ENCODE measurements around the gene PUM1. TPM values are rescaled to one million over a fixed set of nuclear protein-coding genes. Genes with fewer than 3 reads are reported as not detected.

The PUM1 gene
- total RNA-seq, 2 donors from 2014 or later = 207 to 210 TPM

GRCh38 chr1:30901798-30902581, 163.5 kb downstream of the PUM1 start:
- Mint-ChIP-seq H3K27me3 (ENCODE audit: insufficient read depth) (no peaks in the 10 kb centered on the region), H3K4me3 (no peak overlapping the region), H3K36me3 (ENCODE audit: low read depth) (peaks cover 3% of the 10 kb centered on the region), H3K4me1 (peaks cover 34% of the 10 kb centered on the region), H3K27ac (peak overlapping the region; percentile 30), H3K9me3 (no peaks in the 10 kb centered on the region)
- Histone ChIP-seq H3K36me3 (ENCODE audit: control insufficient read depth, insufficient read depth, low read length) (no peaks in the 10 kb centered on the region), H3K27me3 (ENCODE audit: control insufficient read depth, insufficient read depth, low read length, poor library complexity, severe bottlenecking) (no peaks in the 10 kb centered on the region), H3K9me3 (ENCODE audit: control insufficient read depth, low read length) (no peaks in the 10 kb centered on the region), H3K4me1 (ENCODE audit: control insufficient read depth, insufficient read depth, low read length) (peaks cover 4% of the 10 kb centered on the region), H3K9ac (ENCODE audit: extremely low read depth, low read length, poor library complexity, severe bottlenecking) (no peak overlapping the region), H3K4me3 (ENCODE audit: low read length) (no peak overlapping the region), H3K27ac (ENCODE audit: low read depth, low read length) (no peak overlapping the region)
- no peak for DNase-seq
- TF ChIP-seq, protein P1, sequence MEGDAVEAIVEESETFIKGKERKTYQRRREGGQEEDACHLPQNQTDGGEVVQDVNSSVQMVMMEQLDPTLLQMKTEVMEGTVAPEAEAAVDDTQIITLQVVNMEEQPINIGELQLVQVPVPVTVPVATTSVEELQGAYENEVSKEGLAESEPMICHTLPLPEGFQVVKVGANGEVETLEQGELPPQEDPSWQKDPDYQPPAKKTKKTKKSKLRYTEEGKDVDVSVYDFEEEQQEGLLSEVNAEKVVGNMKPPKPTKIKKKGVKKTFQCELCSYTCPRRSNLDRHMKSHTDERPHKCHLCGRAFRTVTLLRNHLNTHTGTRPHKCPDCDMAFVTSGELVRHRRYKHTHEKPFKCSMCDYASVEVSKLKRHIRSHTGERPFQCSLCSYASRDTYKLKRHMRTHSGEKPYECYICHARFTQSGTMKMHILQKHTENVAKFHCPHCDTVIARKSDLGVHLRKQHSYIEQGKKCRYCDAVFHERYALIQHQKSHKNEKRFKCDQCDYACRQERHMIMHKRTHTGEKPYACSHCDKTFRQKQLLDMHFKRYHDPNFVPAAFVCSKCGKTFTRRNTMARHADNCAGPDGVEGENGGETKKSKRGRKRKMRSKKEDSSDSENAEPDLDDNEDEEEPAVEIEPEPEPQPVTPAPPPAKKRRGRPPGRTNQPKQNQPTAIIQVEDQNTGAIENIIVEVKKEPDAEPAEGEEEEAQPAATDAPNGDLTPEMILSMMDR (conservative IDR thresholded peaks at IDR 0.05) = no peak
- WGBS, 2 experiments (ENCODE audit: insufficient coverage in 1 of 2, insufficient read length in 1 of 2) = 75 to 81% methylated on average over 2 to 11 of the region's 11 CpGs

GRCh38 chr1:30900931-30901560, 164.5 kb downstream of the PUM1 start:
- H3K36me3 Mint-ChIP-seq (ENCODE audit: low read depth) = peaks cover 3% of the 10 kb centered on the region

DNA sequence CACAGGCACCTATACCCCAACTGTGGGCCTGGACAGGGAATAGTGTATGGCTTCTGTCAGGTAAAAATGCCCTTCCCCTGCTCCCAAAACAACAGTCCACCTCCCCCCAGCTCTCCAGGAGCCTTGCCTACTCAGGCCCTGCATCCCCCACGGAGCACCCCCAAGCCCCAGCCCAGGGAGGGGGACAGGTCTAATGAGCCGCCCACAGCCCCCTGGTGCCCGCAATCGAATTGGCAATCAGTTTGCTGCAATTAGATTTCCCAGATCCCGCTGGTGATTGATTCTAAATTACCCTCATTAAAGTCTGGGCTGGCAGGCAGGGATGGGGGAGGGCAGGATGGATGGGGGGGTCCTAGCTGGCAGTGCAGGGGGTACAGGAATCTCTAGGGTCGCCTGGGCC, 165.0 kb downstream of the PUM1 start:
- Histone ChIP-seq H3K27me3 (ENCODE audit: control insufficient read depth, insufficient read depth, low read length, poor library complexity, severe bottlenecking) (no peaks in the 10 kb centered on the region), H3K4me3 (ENCODE audit: low read length) (no peak overlapping the region), H3K9me3 (ENCODE audit: control insufficient read depth, low read length) (no peaks in the 10 kb centered on the region), H3K36me3 (ENCODE audit: control insufficient read depth, insufficient read depth, low read length) (no peaks in the 10 kb centered on the region), H3K9ac (ENCODE audit: extremely low read depth, low read length, poor library complexity, severe bottlenecking) (no peak overlapping the region), H3K27ac (ENCODE audit: low read depth, low read length) (no peak overlapping the region), H3K4me1 (ENCODE audit: control insufficient read depth, insufficient read depth, low read length) (peaks cover 7% of the 10 kb centered on the region)
- TF ChIP-seq, protein P1 (conservative IDR thresholded peaks at IDR 0.05) = no peak
- no peak overlapping the region for H3K27ac Mint-ChIP-seq
- no peak overlapping the region for H3K4me3 Mint-ChIP-seq
- H3K4me1 Mint-ChIP-seq = peaks cover 34% of the 10 kb centered on the region
- H3K36me3 Mint-ChIP-seq (ENCODE audit: low read depth) = peaks cover 3% of the 10 kb centered on the region
- 81 to 88% methylated on average over 5 to 6 of the region's 6 CpGs for WGBS, 2 experiments (ENCODE audit: insufficient coverage in 1 of 2, insufficient read length in 1 of 2)
- H3K27me3 Mint-ChIP-seq (ENCODE audit: insufficient read depth) = no peaks in the 10 kb centered on the region
- no peaks in the 10 kb centered on the region for H3K9me3 Mint-ChIP-seq
- DNase-seq = no peak

More at GRCh38 chr1:30900931-30901560, 164.5 kb downstream of the PUM1 start:
- H3K27me3 ChIP-seq (ENCODE audit: control insufficient read depth, insufficient read depth, low read length, poor library complexity, severe bottlenecking) = no peaks in the 10 kb centered on the region
- no peaks in the 10 kb centered on the region for H3K9me3 ChIP-seq (ENCODE audit: control insufficient read depth, low read length)
- peaks cover 36% of the 10 kb centered on the region for H3K4me1 Mint-ChIP-seq
- DNase-seq = no peak
- H3K4me3 ChIP-seq (ENCODE audit: low read length) = no peak overlapping the region
- TF ChIP-seq, protein P1 (conservative IDR thresholded peaks at IDR 0.05) = no peak
- no peak overlapping the region for H3K9ac ChIP-seq (ENCODE audit: extremely low read depth, low read length, poor library complexity, severe bottlenecking)
- H3K27me3 Mint-ChIP-seq (ENCODE audit: insufficient read depth) = no peaks in the 10 kb centered on the region
- no peak overlapping the region for H3K27ac Mint-ChIP-seq
- WGBS, 2 experiments (ENCODE audit: insufficient coverage in 1 of 2, insufficient read length in 1 of 2) = 78 to 84% methylated on average over 1 to 3 of the region's 3 CpGs
- H3K4me3 Mint-ChIP-seq = no peak overlapping the region
- no peaks in the 10 kb centered on the region for H3K9me3 Mint-ChIP-seq
- H3K4me1 ChIP-seq (ENCODE audit: control insufficient read depth, insufficient read depth, low read length) = peaks cover 4% of the 10 kb centered on the region
- H3K27ac ChIP-seq (ENCODE audit: low read depth, low read length) = no peak overlapping the region
- H3K36me3 ChIP-seq (ENCODE audit: control insufficient read depth, insufficient read depth, low read length) = no peaks in the 10 kb centered on the region
